Body of pancreas (tissue), 4 donors: Measurements from ENCODE around the gene RELN. TPM values are rescaled to one million over a fixed set of nuclear protein-coding genes. Genes with fewer than 3 reads are reported as not detected.

Source experiments
- ATAC-seq: fragments of 150-250 bp; one replicate; pipeline ENCODE4 v1.9.1; 2016
- DNase-seq, 4 donors: peaks; one replicate each; pipeline ENCODE4 v3.0.0-alpha.2; 2019
- H3K27ac ChIP-seq, 4 donors: fragments of 200-600 bp; sonication (generic); 1 replicate in 3 of 4; 2 replicates in 1 of 4; pipeline versions ENCODE4 v1.5.1 to v1.6.1; 2016 to 2019; ENCODE audit warnings: mild to moderate bottlenecking in 1 of 4, mixed read lengths in 1 of 4, moderate library complexity in 1 of 4
- H3K27me3 ChIP-seq, 2 donors: fragments of 200-600 bp; sonication (generic); one replicate each; pipeline ENCODE4 v1.6.0; 2016; ENCODE audit warnings: mild to moderate bottlenecking in 1 of 2
- H3K36me3 ChIP-seq, 2 donors: fragments of 200-600 bp; sonication (generic); replicated peaks in 1 of 2; 2 replicates each; pipeline ENCODE4 v1.5.1; 2016; ENCODE audit warnings: low read depth in 2 of 2; ENCODE audit not compliant: insufficient read depth in 1 of 2
- H3K4me1 ChIP-seq: fragments of 200-600 bp; sonication (generic); one replicate; pipeline ENCODE4 v1.6.0; 2016
- H3K4me3 ChIP-seq, 2 donors: fragments of 200-600 bp; sonication (generic); 1 replicate in 1 of 2; 2 replicates in 1 of 2; pipeline ENCODE4 v1.5.1; 2016 to 2019
- H3K9me3 ChIP-seq, 3 donors: fragments of 200-600 bp; sonication (generic); 1 replicate in 2 of 3; 2 replicates in 1 of 3; pipeline ENCODE4 v1.5.1; 2016
- POLR2A ChIP-seq, 3 donors: fragments of 450-650 bp; IDR thresholded peaks; one replicate each; pipeline ENCODE4 v1.6.1; 2016; ENCODE audit warnings: antibody characterized with exemption in 3 of 3, mild to moderate bottlenecking in 2 of 3
- WGBS, 2 donors: methylation state at CpG; one replicate each; pipeline ENCODE4 v1.1.5; 2017; 5-methylcytosine and 5-hydroxymethylcytosine counted together
- intact Hi-C: fragments of 100-400 bp; cut with DNase I; formaldehyde crosslinking; loops from one replicate; pipeline ENCODE4 v1.15.1; 2023
- total RNA-seq, 2 donors: library from RNA; depleted of rRNA; stranded (reverse); fragments of >200 nt; gene quantifications; one replicate each; pipeline ENCODE4 v1.1.0, GENCODE V29; 2016
- TF ChIP-seq, protein P1 (sequence below), 7 experiments: fragments of 450-650 bp in 4 of 7; fragments of 200-600 bp in 3 of 7; sonication (generic) in 3 of 7; IDR thresholded peaks; one replicate each; pipeline ENCODE4 v1.5.1; 2016 to 2019; ENCODE audit warnings: antibody characterized with exemption in 7 of 7

Gene RELN
- total RNA-seq, 2 donors from 2014 or later, result 0.33 to 3.9 TPM

DNA sequence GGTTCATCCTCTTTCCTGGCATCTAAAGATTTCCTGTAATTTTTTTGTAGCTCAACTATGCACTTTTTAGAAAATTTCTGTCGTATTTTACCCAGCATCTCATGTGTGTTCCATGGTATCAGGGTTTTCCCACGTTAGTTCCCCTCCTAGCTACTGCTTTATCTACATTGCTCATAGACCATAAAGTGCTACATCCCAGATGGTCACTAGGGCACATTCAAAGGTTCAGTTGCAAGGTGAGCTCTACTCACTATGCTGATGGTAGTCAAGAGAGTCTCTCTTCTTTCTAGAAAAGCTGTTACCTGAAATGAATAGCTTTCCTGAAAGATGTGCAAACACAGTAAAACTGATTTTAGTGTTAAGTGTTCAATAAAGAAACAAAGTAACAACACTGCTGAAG, 33.5 kb downstream of the RELN start:
- H3K9me3 ChIP-seq, result no peaks in the 10 kb centered on the region
- TF ChIP-seq POLR2A (IDR thresholded peaks at IDR 0.05), result no peak
- TF ChIP-seq, protein P1, sequence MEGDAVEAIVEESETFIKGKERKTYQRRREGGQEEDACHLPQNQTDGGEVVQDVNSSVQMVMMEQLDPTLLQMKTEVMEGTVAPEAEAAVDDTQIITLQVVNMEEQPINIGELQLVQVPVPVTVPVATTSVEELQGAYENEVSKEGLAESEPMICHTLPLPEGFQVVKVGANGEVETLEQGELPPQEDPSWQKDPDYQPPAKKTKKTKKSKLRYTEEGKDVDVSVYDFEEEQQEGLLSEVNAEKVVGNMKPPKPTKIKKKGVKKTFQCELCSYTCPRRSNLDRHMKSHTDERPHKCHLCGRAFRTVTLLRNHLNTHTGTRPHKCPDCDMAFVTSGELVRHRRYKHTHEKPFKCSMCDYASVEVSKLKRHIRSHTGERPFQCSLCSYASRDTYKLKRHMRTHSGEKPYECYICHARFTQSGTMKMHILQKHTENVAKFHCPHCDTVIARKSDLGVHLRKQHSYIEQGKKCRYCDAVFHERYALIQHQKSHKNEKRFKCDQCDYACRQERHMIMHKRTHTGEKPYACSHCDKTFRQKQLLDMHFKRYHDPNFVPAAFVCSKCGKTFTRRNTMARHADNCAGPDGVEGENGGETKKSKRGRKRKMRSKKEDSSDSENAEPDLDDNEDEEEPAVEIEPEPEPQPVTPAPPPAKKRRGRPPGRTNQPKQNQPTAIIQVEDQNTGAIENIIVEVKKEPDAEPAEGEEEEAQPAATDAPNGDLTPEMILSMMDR (IDR thresholded peaks at IDR 0.05), result no peak
- H3K27me3 ChIP-seq, result no peaks in the 10 kb centered on the region
- H3K27ac ChIP-seq, result no peak overlapping the region
- H3K4me1 ChIP-seq, result no peaks in the 10 kb centered on the region
- DNase-seq (no peak), ATAC-seq (no peak)
- intact Hi-C loops, result no loop called here
- no peak overlapping the region for H3K4me3 ChIP-seq
- WGBS, 2 donors, result 53 to 72% methylated on average over 2 of the region's 2 CpGs
- H3K36me3 ChIP-seq, result no peaks in the 10 kb centered on the region

DNA sequence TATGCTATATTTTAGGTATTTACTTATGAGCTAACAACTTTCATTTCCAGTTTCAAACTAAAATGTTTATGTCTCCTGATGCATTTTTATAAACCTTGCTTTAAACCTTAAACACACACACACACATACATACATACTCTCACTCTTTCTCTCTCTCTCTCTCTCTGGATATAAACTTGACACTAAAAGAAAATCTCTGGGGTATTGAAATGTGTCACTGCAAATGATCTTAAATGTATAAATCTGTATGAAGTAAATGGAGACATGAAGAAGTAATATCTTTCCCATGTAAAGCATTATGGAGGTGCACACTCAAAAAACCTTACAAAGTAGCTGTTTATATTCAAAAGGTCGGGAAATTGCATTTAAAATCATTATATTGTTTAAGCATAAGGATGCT, 37.0 kb downstream of the RELN start:
- WGBS, 2 donors, result 44 to 50% methylated on average over 1 of the region's 1 CpG
- ATAC-seq (no peak), DNase-seq (no peak)
- Histone ChIP-seq H3K4me1 (no peaks in the 10 kb centered on the region), H3K36me3 (no peaks in the 10 kb centered on the region), H3K9me3 (no peaks in the 10 kb centered on the region), H3K27ac (no peak overlapping the region), H3K27me3 (no peaks in the 10 kb centered on the region), H3K4me3 (no peak overlapping the region)
- TF ChIP-seq, protein P1 (IDR thresholded peaks at IDR 0.05), result no peak
- TF ChIP-seq POLR2A (IDR thresholded peaks at IDR 0.05), result no peak
- intact Hi-C loops, result no loop called here

- intact Hi-C loops, result no loop called here
- DNase-seq, result no peak
Observed at GRCh38 chr7:103951311-103951710, 38.1 kb downstream of the RELN start.

GRCh38 chr7:103949374-103949773, 40.1 kb downstream of the RELN start:
- ATAC-seq (no peak), DNase-seq (no peak)
- Histone ChIP-seq H3K27ac (no peak overlapping the region), H3K36me3 (no peaks in the 10 kb centered on the region), H3K27me3 (no peaks in the 10 kb centered on the region), H3K4me1 (no peaks in the 10 kb centered on the region), H3K4me3 (no peak overlapping the region), H3K9me3 (no peaks in the 10 kb centered on the region)
- 70 to 81% methylated on average over 7 of the region's 7 CpGs for WGBS, 2 donors
- intact Hi-C loops, result no loop called here
- TF ChIP-seq POLR2A (IDR thresholded peaks at IDR 0.05), result no peak
- TF ChIP-seq, protein P1 (IDR thresholded peaks at IDR 0.05), result no peak

More at GRCh38 chr7:103951311-103951710, 38.1 kb downstream of the RELN start:
- H3K9me3 ChIP-seq, result no peaks in the 10 kb centered on the region
- no peak overlapping the region for H3K27ac ChIP-seq
- ATAC-seq, result no peak
- WGBS, 2 donors, result 62 to 65% methylated on average over 2 of the region's 2 CpGs
- H3K27me3 ChIP-seq, result no peaks in the 10 kb centered on the region
- H3K4me3 ChIP-seq, result no peak overlapping the region
- no peaks in the 10 kb centered on the region for H3K36me3 ChIP-seq
- H3K4me1 ChIP-seq, result no peaks in the 10 kb centered on the region
- no peak for TF ChIP-seq POLR2A (IDR thresholded peaks at IDR 0.05)
- TF ChIP-seq, protein P1 (IDR thresholded peaks at IDR 0.05), result no peak

- ATAC-seq, result no peak
- intact Hi-C loops, result no loop called here
- H3K27ac ChIP-seq, result no peak overlapping the region
- no peak for TF ChIP-seq POLR2A (IDR thresholded peaks at IDR 0.05)
- TF ChIP-seq, protein P1 (IDR thresholded peaks at IDR 0.05), result no peak
- no peaks in the 10 kb centered on the region for H3K36me3 ChIP-seq
- no peak for DNase-seq
- WGBS, 2 donors, result 61 to 68% methylated on average over 2 of the region's 2 CpGs
- no peaks in the 10 kb centered on the region for H3K9me3 ChIP-seq
- H3K4me1 ChIP-seq, result no peaks in the 10 kb centered on the region
- H3K27me3 ChIP-seq, result no peaks in the 10 kb centered on the region
- no peak overlapping the region for H3K4me3 ChIP-seq
Observed at GRCh38 chr7:103947026-103947655, 42.3 kb downstream of the RELN start.
